ENCODE results near the gene VAV2. TPM values are rescaled to one million over a fixed set of nuclear protein-coding genes. Genes with fewer than 3 reads are reported as not detected.

VAV2 gene
- total and polyA plus RNA-seq, 4 donors = 4.9 to 26.4 (median 17.0) TPM

- peaks cover 0 to 2% (median 0%) of the 10 kb centered on the region in 4 donors for H3K36me3 ChIP-seq (ENCODE audit: control insufficient read depth in 4 of 4, insufficient read depth in 3 of 4, low read depth in 1 of 4, low read length in 3 of 4)
- H3K4me1 ChIP-seq (ENCODE audit: control insufficient read depth in 4 of 4, insufficient read depth in 4 of 4, low read length in 3 of 4) = peaks cover 3 to 25% (median 14%) of the 10 kb centered on the region in 4 donors
- TF ChIP-seq TAF1 (conservative IDR thresholded peaks at IDR 0.05) = no peak
- TF ChIP-seq GABPA (IDR thresholded peaks at IDR 0.05 in 1 of 2, conservative IDR thresholded peaks at IDR 0.05 in 1 of 2) = no peak
- no peak for TF ChIP-seq FOXA1 (IDR thresholded peaks at IDR 0.05)
- no peak for TF ChIP-seq FOXA2 (IDR thresholded peaks at IDR 0.05)
- TF ChIP-seq YY1 (IDR thresholded peaks at IDR 0.05) = no peak
- TF ChIP-seq, protein P1, sequence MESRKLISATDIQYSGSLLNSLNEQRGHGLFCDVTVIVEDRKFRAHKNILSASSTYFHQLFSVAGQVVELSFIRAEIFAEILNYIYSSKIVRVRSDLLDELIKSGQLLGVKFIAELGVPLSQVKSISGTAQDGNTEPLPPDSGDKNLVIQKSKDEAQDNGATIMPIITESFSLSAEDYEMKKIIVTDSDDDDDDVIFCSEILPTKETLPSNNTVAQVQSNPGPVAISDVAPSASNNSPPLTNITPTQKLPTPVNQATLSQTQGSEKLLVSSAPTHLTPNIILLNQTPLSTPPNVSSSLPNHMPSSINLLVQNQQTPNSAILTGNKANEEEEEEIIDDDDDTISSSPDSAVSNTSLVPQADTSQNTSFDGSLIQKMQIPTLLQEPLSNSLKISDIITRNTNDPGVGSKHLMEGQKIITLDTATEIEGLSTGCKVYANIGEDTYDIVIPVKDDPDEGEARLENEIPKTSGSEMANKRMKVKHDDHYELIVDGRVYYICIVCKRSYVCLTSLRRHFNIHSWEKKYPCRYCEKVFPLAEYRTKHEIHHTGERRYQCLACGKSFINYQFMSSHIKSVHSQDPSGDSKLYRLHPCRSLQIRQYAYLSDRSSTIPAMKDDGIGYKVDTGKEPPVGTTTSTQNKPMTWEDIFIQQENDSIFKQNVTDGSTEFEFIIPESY (IDR thresholded peaks at IDR 0.05) = no peak
- TF ChIP-seq NR2F2 (IDR thresholded peaks at IDR 0.05) = no peak
- TF ChIP-seq, protein P2, sequence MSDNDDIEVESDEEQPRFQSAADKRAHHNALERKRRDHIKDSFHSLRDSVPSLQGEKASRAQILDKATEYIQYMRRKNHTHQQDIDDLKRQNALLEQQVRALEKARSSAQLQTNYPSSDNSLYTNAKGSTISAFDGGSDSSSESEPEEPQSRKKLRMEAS (IDR thresholded peaks at IDR 0.05) = no peak
- TF ChIP-seq JUND (IDR thresholded peaks at IDR 0.05) = no peak
- TF ChIP-seq RXRA (IDR thresholded peaks at IDR 0.05) = no peak
- no peak for TF ChIP-seq HNF4G (IDR thresholded peaks at IDR 0.05)
- TF ChIP-seq SP1 (IDR thresholded peaks at IDR 0.05) = no peak
- TF ChIP-seq, protein P3, sequence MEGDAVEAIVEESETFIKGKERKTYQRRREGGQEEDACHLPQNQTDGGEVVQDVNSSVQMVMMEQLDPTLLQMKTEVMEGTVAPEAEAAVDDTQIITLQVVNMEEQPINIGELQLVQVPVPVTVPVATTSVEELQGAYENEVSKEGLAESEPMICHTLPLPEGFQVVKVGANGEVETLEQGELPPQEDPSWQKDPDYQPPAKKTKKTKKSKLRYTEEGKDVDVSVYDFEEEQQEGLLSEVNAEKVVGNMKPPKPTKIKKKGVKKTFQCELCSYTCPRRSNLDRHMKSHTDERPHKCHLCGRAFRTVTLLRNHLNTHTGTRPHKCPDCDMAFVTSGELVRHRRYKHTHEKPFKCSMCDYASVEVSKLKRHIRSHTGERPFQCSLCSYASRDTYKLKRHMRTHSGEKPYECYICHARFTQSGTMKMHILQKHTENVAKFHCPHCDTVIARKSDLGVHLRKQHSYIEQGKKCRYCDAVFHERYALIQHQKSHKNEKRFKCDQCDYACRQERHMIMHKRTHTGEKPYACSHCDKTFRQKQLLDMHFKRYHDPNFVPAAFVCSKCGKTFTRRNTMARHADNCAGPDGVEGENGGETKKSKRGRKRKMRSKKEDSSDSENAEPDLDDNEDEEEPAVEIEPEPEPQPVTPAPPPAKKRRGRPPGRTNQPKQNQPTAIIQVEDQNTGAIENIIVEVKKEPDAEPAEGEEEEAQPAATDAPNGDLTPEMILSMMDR (IDR thresholded peaks at IDR 0.05; ENCODE audit: low read depth, low read length, missing input control) = no peak
- H3K27ac ChIP-seq (ENCODE audit: low read depth in 1 of 2, low read length in 2 of 2) = no peak overlapping the region
- no peaks in the 10 kb centered on the region for H3K9me3 ChIP-seq (ENCODE audit: control insufficient read depth in 4 of 4, low read length in 3 of 4)
- H3K4me3 ChIP-seq (ENCODE audit: low read depth in 1 of 3, low read length in 3 of 3) = no peak overlapping the region
- 96% methylated on average over 18 of the region's 18 CpGs for WGBS
- no peaks in the 10 kb centered on the region for H3K27me3 ChIP-seq (ENCODE audit: control insufficient read depth in 4 of 4, insufficient read depth in 4 of 4, low read length in 3 of 4)
- no peak for DNase-seq (ENCODE audit: low spot score)
- no peak overlapping the region for H3K9ac ChIP-seq (ENCODE audit: low read depth in 1 of 2, low read length in 2 of 2)
These were observed 123.9 kb downstream of the VAV2 start for GRCh38 chr9:133868203-133868602.

- Histone ChIP-seq H3K4me3 (ENCODE audit: low read depth in 1 of 3, low read length in 3 of 3) (no peak overlapping the region), H3K9me3 (ENCODE audit: control insufficient read depth in 4 of 4, low read length in 3 of 4) (no peaks in the 10 kb centered on the region), H3K27ac (ENCODE audit: low read depth in 1 of 2, low read length in 2 of 2) (no peak overlapping the region), H3K9ac (ENCODE audit: low read depth in 1 of 2, low read length in 2 of 2) (no peak overlapping the region), H3K4me1 (ENCODE audit: control insufficient read depth in 4 of 4, insufficient read depth in 4 of 4, low read length in 3 of 4) (peaks cover 3 to 26% (median 16%) of the 10 kb centered on the region in 4 donors), H3K36me3 (ENCODE audit: control insufficient read depth in 4 of 4, insufficient read depth in 3 of 4, low read depth in 1 of 4, low read length in 3 of 4) (peaks cover 0 to 2% (median 0%) of the 10 kb centered on the region in 4 donors), H3K27me3 (ENCODE audit: control insufficient read depth in 4 of 4, insufficient read depth in 4 of 4, low read length in 3 of 4) (no peaks in the 10 kb centered on the region)
- DNase-seq (ENCODE audit: low spot score) = no peak
- no peak for TF ChIP-seq FOXA1 (IDR thresholded peaks at IDR 0.05)
- TF ChIP-seq, protein P3 (IDR thresholded peaks at IDR 0.05; ENCODE audit: low read depth, low read length, missing input control) = no peak
- TF ChIP-seq HNF4G (IDR thresholded peaks at IDR 0.05) = no peak
- no peak for TF ChIP-seq RAD21 (IDR thresholded peaks at IDR 0.05)
- whole genome bisulfite sequencing = 94% methylated on average over 17 of the region's 17 CpGs
These were observed 125.2 kb downstream of the VAV2 start for GRCh38 chr9:133866946-133867345.
